ENCODE measurements around the gene RAB35.
A peak's percentile ranks its signal among the peaks of the same experiment; 100 is the strongest.

The RAB35 gene

GRCh38 chr12:120115692-120116440 is 687 bp downstream of the RAB35 start (continued):
- no peak for TF ChIP-seq PBX3 (CRISPR knock-in tag; IDR thresholded peaks at IDR 0.05)
- no peak for TF ChIP-seq ZNF670 (tag by site-specific recombination; IDR thresholded peaks at IDR 0.05; ENCODE audit: low read depth)

- no peak overlapping the region; the same call in 1 of the 2 replicates for H3K4me3 ChIP-seq (ENCODE audit: low read depth, low read length)
- H3K27ac ChIP-seq (ENCODE audit: extremely low read depth, low read depth, low read length), result no peak overlapping the region
- peaks cover 4 to 21% of the 10 kb centered on the region in 2 experiments; a peak in 2 of 3 replicates for H3K36me3 ChIP-seq (ENCODE audit: control insufficient read depth in 2 of 2, insufficient read depth in 1 of 2, low read length in 2 of 2)
- ChIA-PET CTCF (interaction anchor here (0.7 kb wide), 2 partner anchors 17 to 22 kb away, joined by 3 to 5 read pairs; no protein-coding TSS in a partner anchor), POLR2A (interaction anchor here (2.7 to 2.8 kb wide), 2 partner anchors 28 to 126 kb away, joined by 11 to 16 read pairs; partner anchors contain the start of gene BICDL1)
- peaks cover 9% of the 10 kb centered on the region for H3K4me1 ChIP-seq (ENCODE audit: control insufficient read depth, insufficient read depth, low read length)
- no peaks in the 10 kb centered on the region for H3K9me3 ChIP-seq (ENCODE audit: control insufficient read depth, insufficient read depth, low read depth, low read length)
- TF ChIP-seq ZNF266 (tag by site-specific recombination; IDR thresholded peaks at IDR 0.05; ENCODE audit: low read depth), result no peak
- no peak for TF ChIP-seq ZNF214 (tag by site-specific recombination; IDR thresholded peaks at IDR 0.05; ENCODE audit: borderline replicate concordance)
- peak; percentile 65 for TF ChIP-seq PRDM10 (tag by site-specific recombination; IDR thresholded peaks at IDR 0.05)
- no peak for TF ChIP-seq CTCF (tag by site-specific recombination; IDR thresholded peaks at IDR 0.05)
- TF ChIP-seq ZNF843 (tag by site-specific recombination; IDR thresholded peaks at IDR 0.05), result no peak
- no peak for TF ChIP-seq ZFP3 (tag by site-specific recombination; IDR thresholded peaks at IDR 0.05; ENCODE audit: low read depth)
- TF ChIP-seq ZNF354C (tag by site-specific recombination; IDR thresholded peaks at IDR 0.05; ENCODE audit: borderline replicate concordance, low read depth), result no peak
- no peak for TF ChIP-seq ZNF658 (tag by site-specific recombination; IDR thresholded peaks at IDR 0.05)
- TF ChIP-seq ZBTB44 (tag by site-specific recombination; IDR thresholded peaks at IDR 0.05), result no peak
- TF ChIP-seq ZBTB20 (tag by site-specific recombination; IDR thresholded peaks at IDR 0.05), result no peak
- no peak for TF ChIP-seq ZNF768 (tag by site-specific recombination; IDR thresholded peaks at IDR 0.05)
- TF ChIP-seq ZNF114 (tag by site-specific recombination; IDR thresholded peaks at IDR 0.05), result no peak
- peak; percentile 70; the same call in 1 of the 2 replicates for TF ChIP-seq ZNF600 (tag by site-specific recombination; IDR thresholded peaks at IDR 0.05)
- TF ChIP-seq ZNF2 (tag by site-specific recombination; IDR thresholded peaks at IDR 0.05), result no peak
- no peak for TF ChIP-seq ZNF449 (tag by site-specific recombination; IDR thresholded peaks at IDR 0.05)
- no peak for TF ChIP-seq ZNF791 (tag by site-specific recombination; IDR thresholded peaks at IDR 0.05)
- TF ChIP-seq HIC1 (tag by site-specific recombination; IDR thresholded peaks at IDR 0.05), result no peak
- no peak for TF ChIP-seq ZBTB49 (tag by site-specific recombination; IDR thresholded peaks at IDR 0.05; ENCODE audit: low read depth)
Measured at GRCh38 chr12:120115066-120115465, 1.5 kb downstream of the RAB35 start.

Measured in HEK293 (cell line).